H1 (cell line): ENCODE measurements around the gene PAIP2B. TPM values are rescaled to one million over a fixed set of nuclear protein-coding genes. Genes with fewer than 3 reads are reported as not detected.

Experiments
- CTCF ChIA-PET: fragments of 300-600 bp; sonication (Branson Sonifier 250); formaldehyde crosslinking; loops from one replicate; lab custom pipeline; 2021; ENCODE audit not compliant: partially characterized antibody; lab: Charles Lee
- POLR2A ChIA-PET: fragments of 300-600 bp; sonication (Branson Sonifier 250); formaldehyde crosslinking; loops from one replicate; lab custom pipeline; 2021; ENCODE audit warnings: inconsistent platforms; ENCODE audit not compliant: partially characterized antibody; lab: Charles Lee
- DNase-seq, 2 experiments: peaks; one replicate each; pipeline versions ENCODE4 v3.0.0 to v3.0.0-alpha.2; 2010 to 2022; ENCODE audit warnings: low spot score in 2 of 2, low read depth in 1 of 2, mixed read lengths in 1 of 2
- FAIRE-seq: peaks from 2 replicates; lab custom pipeline; 2011; peaks lifted over from hg19 to GRCh38; lab: Jason Lieb, UNC
- H2AFZ ChIP-seq: 2 replicates; pipeline ENCODE4 v1.8.1; 2012; ENCODE audit warnings: low read length, inconsistent platforms
- H2AK5ac ChIP-seq: 2 replicates; pipeline ENCODE4 v1.6.1; 2013; ENCODE audit warnings: low read depth, low read length
- H2BK120ac ChIP-seq: replicated peaks from 2 replicates; pipeline ENCODE3; 2013; ENCODE audit warnings: low read depth, low read length, inconsistent platforms
- H2BK12ac ChIP-seq: 2 replicates; pipeline ENCODE4 v1.6.1; 2013; ENCODE audit warnings: low read depth, low read length
- H2BK15ac ChIP-seq: 2 replicates; pipeline ENCODE4 v1.6.1; 2013; ENCODE audit warnings: low read length
- H2BK20ac ChIP-seq: 2 replicates; pipeline ENCODE4 v1.6.1; 2013; ENCODE audit warnings: low read length
- H2BK5ac ChIP-seq: 2 replicates; pipeline ENCODE4 v1.6.1; 2013; ENCODE audit warnings: low read depth, low read length
- H3K14ac ChIP-seq: 2 replicates; pipeline ENCODE4 v1.6.1; 2013; ENCODE audit warnings: inconsistent platforms; ENCODE audit not compliant: insufficient read length
- H3K18ac ChIP-seq: 2 replicates; pipeline ENCODE4 v1.6.1; 2013; ENCODE audit warnings: low read length; ENCODE audit errors: extremely low read depth
- H3K23ac ChIP-seq: 2 replicates; pipeline ENCODE4 v1.6.1; 2013; ENCODE audit warnings: inconsistent platforms; ENCODE audit not compliant: insufficient read length
- H3K23me2 ChIP-seq: 2 replicates; pipeline ENCODE4 v1.6.1; 2013; ENCODE audit warnings: low read depth, low read length
- H3K27ac ChIP-seq: 2 replicates; pipeline ENCODE4 v1.6.1; 2011; ENCODE audit warnings: low read depth, low read length, inconsistent platforms
- H3K27me3 ChIP-seq, 4 experiments: replicated peaks in 1 of 4; 1 replicate in 1 of 4; 2 replicates in 3 of 4; pipeline versions ENCODE4 v1.6.1 to v1.8.1; 2011 to 2013; ENCODE audit warnings: low read length in 3 of 4, mild to moderate bottlenecking in 3 of 4, inconsistent platforms in 2 of 4, mixed read lengths in 2 of 4, moderate library complexity in 1 of 4; ENCODE audit not compliant: control insufficient read depth in 3 of 4, insufficient read depth in 3 of 4; ENCODE audit errors: extremely low read depth in 1 of 4
- H3K36me3 ChIP-seq, 4 experiments: 2 replicates each; pipeline versions ENCODE4 v1.6.1 to v1.8.1; 2011 to 2013; ENCODE audit warnings: mild to moderate bottlenecking in 4 of 4, low read length in 3 of 4, moderate library complexity in 2 of 4, control low read depth in 1 of 4, inconsistent platforms in 1 of 4; ENCODE audit not compliant: insufficient read depth in 4 of 4, control insufficient read depth in 2 of 4
- H3K4ac ChIP-seq: replicated peaks from 2 replicates; pipeline ENCODE3; 2013; ENCODE audit warnings: low read length, low read depth, mixed read lengths, inconsistent platforms; ENCODE audit not compliant: insufficient read length
- H3K4me1 ChIP-seq, 4 experiments: replicated peaks in 1 of 4; 1 replicate in 1 of 4; 2 replicates in 3 of 4; pipeline versions ENCODE4 v1.6.1 to v1.8.1; 2011 to 2013; ENCODE audit warnings: low read length in 3 of 4, inconsistent platforms in 2 of 4, mixed read lengths in 1 of 4; ENCODE audit not compliant: insufficient read depth in 4 of 4, control insufficient read depth in 3 of 4
- H3K4me2 ChIP-seq, 2 experiments: 2 replicates each; pipeline versions ENCODE4 v1.6.1 to v1.8.1; 2011 to 2013; ENCODE audit warnings: low read depth in 2 of 2, low read length in 2 of 2, control low read depth in 1 of 2, inconsistent platforms in 1 of 2, mild to moderate bottlenecking in 1 of 2; ENCODE audit not compliant: insufficient read depth in 1 of 2
- H3K4me3 ChIP-seq, 4 experiments: fragments of 200-600, 300-600 bp in 1 of 4; sonication (generic), shearing (Covaris generic), sonication (Bioruptor Twin) in 1 of 4; 2 replicates each; pipeline versions ENCODE4 v1.5.1 to v1.8.1; 2011 to 2016; ENCODE audit warnings: low read length in 4 of 4, low read depth in 3 of 4, control low read depth in 2 of 4, inconsistent platforms in 2 of 4, mild to moderate bottlenecking in 2 of 4, mixed read lengths in 1 of 4, moderate library complexity in 1 of 4; ENCODE audit not compliant: insufficient read depth in 2 of 4; ENCODE audit errors: extremely low read depth in 1 of 4
- H3K56ac ChIP-seq: replicated peaks from 2 replicates; pipeline ENCODE3; 2013; ENCODE audit warnings: low read depth, mild to moderate bottlenecking, mixed read lengths, low read length, inconsistent platforms; ENCODE audit not compliant: insufficient read length
- H3K79me1 ChIP-seq: 2 replicates; pipeline ENCODE4 v1.6.1; 2013; ENCODE audit warnings: low read depth, low read length, control low read depth
- H3K79me2 ChIP-seq, 2 experiments: 2 replicates each; pipeline versions ENCODE4 v1.6.1 to v1.8.1; 2012 to 2013; ENCODE audit warnings: low read length in 2 of 2, mild to moderate bottlenecking in 2 of 2, inconsistent platforms in 1 of 2; ENCODE audit not compliant: insufficient read depth in 2 of 2, control insufficient read depth in 1 of 2
- H3K9ac ChIP-seq, 4 experiments: replicated peaks in 1 of 4; 1 replicate in 1 of 4; 2 replicates in 3 of 4; pipeline versions ENCODE4 v1.6.1 to v1.8.1; 2011 to 2013; ENCODE audit warnings: low read depth in 3 of 4, low read length in 3 of 4, control low read depth in 2 of 4, mild to moderate bottlenecking in 2 of 4, moderate library complexity in 2 of 4, inconsistent platforms in 1 of 4; ENCODE audit errors: extremely low read depth in 1 of 4
- H3K9me3 ChIP-seq, 2 experiments: 2 replicates each; pipeline versions ENCODE4 v1.6.1 to v1.8.1; 2012 to 2013; ENCODE audit warnings: mild to moderate bottlenecking in 2 of 2, moderate library complexity in 2 of 2, control low read depth in 1 of 2, inconsistent platforms in 1 of 2, low read depth in 1 of 2, low read length in 1 of 2, mixed read lengths in 1 of 2; ENCODE audit not compliant: insufficient read depth in 2 of 2
- H4K20me1 ChIP-seq, 2 experiments: replicated peaks in 1 of 2; 2 replicates each; pipeline versions ENCODE3 to v1.8.1; 2011 to 2013; ENCODE audit warnings: inconsistent platforms in 2 of 2, low read length in 2 of 2, mild to moderate bottlenecking in 1 of 2; ENCODE audit not compliant: insufficient read depth in 2 of 2, control insufficient read depth in 1 of 2
- H4K5ac ChIP-seq: 2 replicates; pipeline ENCODE4 v1.6.1; 2013; ENCODE audit warnings: low read length, low read depth, mixed read lengths, inconsistent platforms; ENCODE audit not compliant: insufficient read length
- H4K8ac ChIP-seq: 2 replicates; pipeline ENCODE4 v1.8.0; 2013; ENCODE audit warnings: mild to moderate bottlenecking, moderate library complexity, low read length, inconsistent platforms; ENCODE audit not compliant: insufficient read depth; ENCODE audit errors: extremely low read depth
- H4K91ac ChIP-seq: replicated peaks from 2 replicates; pipeline ENCODE3; 2013; ENCODE audit warnings: low read length, mixed read lengths, inconsistent platforms; ENCODE audit not compliant: insufficient read length
- CHD2 ChIP-seq: IDR thresholded peaks from 2 replicates; pipeline ENCODE4 v1.6.1; 2012; ENCODE audit warnings: low read length, improper control_type of control experiment
- CREB1 ChIP-seq: IDR thresholded peaks from 2 replicates; pipeline ENCODE4 v1.6.1; 2012; ENCODE audit warnings: inconsistent platforms
- FOSL1 ChIP-seq: IDR thresholded peaks from 2 replicates; pipeline ENCODE4 v1.6.1; 2011; ENCODE audit warnings: mild to moderate bottlenecking, low read depth, low read length, moderate library complexity; ENCODE audit not compliant: insufficient read depth
- HDAC6 ChIP-seq: IDR thresholded peaks from one replicate; pipeline ENCODE4 v1.7.1; 2012; ENCODE audit warnings: low read depth, mild to moderate bottlenecking, inconsistent platforms, low read length, moderate library complexity
- POLR2A ChIP-seq, 2 experiments: IDR thresholded peaks; 1 replicate in 1 of 2; 2 replicates in 1 of 2; pipeline ENCODE4 v1.6.1; 2011; ENCODE audit warnings: low read depth in 2 of 2, low read length in 2 of 2, mild to moderate bottlenecking in 2 of 2; ENCODE audit errors: control extremely low read depth in 1 of 2
- POLR2AphosphoS5 ChIP-seq: IDR thresholded peaks from 2 replicates; pipeline ENCODE4 v1.6.1; 2011; ENCODE audit warnings: low read depth, low read length
- POU5F1 ChIP-seq: IDR thresholded peaks from 2 replicates; pipeline ENCODE4 v1.6.1; 2011; ENCODE audit warnings: low read depth, mild to moderate bottlenecking, low read length, moderate library complexity
- RAD21 ChIP-seq, 2 experiments: IDR thresholded peaks in 1 of 2; conservative IDR thresholded peaks in 1 of 2; 2 replicates each; pipeline ENCODE4 v1.6.1; 2011; ENCODE audit warnings: low read depth in 2 of 2, low read length in 2 of 2, improper control_type of control experiment in 1 of 2, inconsistent platforms in 1 of 2, mild to moderate bottlenecking in 1 of 2, moderate library complexity in 1 of 2
- SUZ12 ChIP-seq: fragments of 200-600 bp; sonication (generic); IDR thresholded peaks from 2 replicates; pipeline ENCODE4 v1.6.1; 2012; ENCODE audit warnings: mild to moderate bottlenecking, inconsistent platforms, low read length, moderate library complexity, mixed read lengths
- polyA plus RNA-seq, 7 experiments: library from polyadenylated mRNA; depleted of rRNA in 3 of 7; stranded (reverse) in 5 of 7; unstranded in 2 of 7; fragments of >200 nt in 5 of 7; fragments of 200-250 nt in 2 of 7; gene quantifications; 1 replicate in 5 of 7; 2 replicates in 1 of 7; 4 replicates in 1 of 7; pipeline versions ENCODE4 v1.2.1 to v1.2.3, GENCODE V29; 2011 to 2013; ENCODE audit warnings: missing spikeins in 2 of 7, mixed read lengths in 2 of 7
- total RNA-seq: library from RNA; stranded (reverse); fragmentation: NEBNext Ultra II Directional; extraction: Animal tissue kit (Norgen Biotek cat#: 25700); gene quantifications from 2 replicates; pipeline ENCODE4 v1.2.1, GENCODE V29; 2021

The PAIP2B gene
- total and polyA plus RNA-seq, 2 of the 8 experiments (the other 6 are each of a cell fraction or from before 2014, with no cell fraction given), result 8.4 to 31.3 TPM

- no peak for TF ChIP-seq POLR2AphosphoS5
- TF ChIP-seq, all 59 proteins: peak for 0
Observed at GRCh38 chr2:71207601-71208000, 19.3 kb downstream of the PAIP2B start (continued).

- CTCF ChIA-PET, result interaction anchor here (0.8 to 1.9 kb wide), 6 partner anchors 15 to 592 kb away, joined by 3 to 8 read pairs (median 4); no protein-coding TSS in a partner anchor
- no peaks in the 10 kb centered on the region for H3K27me3 ChIP-seq
- H3K79me1 ChIP-seq, result no peaks in the 10 kb centered on the region; the same call in 1 of the 2 replicates
- H3K36me3 ChIP-seq, result peaks cover 0 to 6% (median 0%) of the 10 kb centered on the region in 4 experiments; a peak in 2 of 8 replicates
- no peak overlapping the region for H3K56ac ChIP-seq
- POLR2A ChIA-PET, result no interaction called here
- DNase-seq (no peak), FAIRE-seq (no peak)
- no peak overlapping the region for H3K9ac ChIP-seq
- no peak overlapping the region for H2BK12ac ChIP-seq
- no peak overlapping the region for H4K5ac ChIP-seq
- H3K27ac ChIP-seq, result no peak overlapping the region
- H3K18ac ChIP-seq, result no peak overlapping the region
- H2BK120ac ChIP-seq, result no peak overlapping the region
- no peaks in the 10 kb centered on the region for H3K9me3 ChIP-seq
- H3K4me1 ChIP-seq, result 0 out of 7 replicates have a peak, but pooled peaks cover 0 to 2% (median 0%) of the 10 kb centered on the region in 4 experiments
- no peak overlapping the region for H2BK15ac ChIP-seq
- no peak overlapping the region for H4K91ac ChIP-seq
- no peak overlapping the region for H2AFZ ChIP-seq
- no peak overlapping the region for H3K4me2 ChIP-seq
- H3K79me2 ChIP-seq, result no peaks in the 10 kb centered on the region
- no peak overlapping the region for H2BK20ac ChIP-seq
- H4K8ac ChIP-seq, result no peak overlapping the region
- no peak overlapping the region for H2AK5ac ChIP-seq
- H2BK5ac ChIP-seq, result no peak overlapping the region
- H3K4me3 ChIP-seq, result no peak overlapping the region
- H3K23ac ChIP-seq, result no peak overlapping the region
- no peak overlapping the region for H3K4ac ChIP-seq
- H3K23me2 ChIP-seq, result no peaks in the 10 kb centered on the region
- TF ChIP-seq POLR2AphosphoS5 (no peak), FOSL1 (no peak), POLR2A (IDR thresholded peaks at IDR 0.05; ENCODE audit: control extremely low read depth in 1 of 2, low read depth in 2 of 2, low read length in 2 of 2) (no peak), HDAC6 (no peak), POU5F1 (no peak), CHD2 (no peak), CREB1 (no peak), RAD21 (IDR thresholded peaks at IDR 0.05 in 1 of 2, conservative IDR thresholded peaks at IDR 0.05 in 1 of 2; ENCODE audit: low read depth in 2 of 2, low read length in 2 of 2) (no peak), SUZ12 (no peak)
- no peaks in the 10 kb centered on the region for H4K20me1 ChIP-seq
- H3K14ac ChIP-seq, result no peak overlapping the region
Observed at GRCh38 chr2:71206271-71206670, 20.6 kb downstream of the PAIP2B start.
